Brain microvascular endothelial cell (primary cell): Measurements from ENCODE around the gene IL17RB.

Experiments used
- DNase-seq: peaks from one replicate; pipeline ENCODE4 v3.0.0-alpha.2; 2020
- H3K27ac ChIP-seq: fragments of 250-450 bp; sonication (Bioruptor Pico); 2 replicates; pipeline ENCODE4 v1.5.1; 2020; ENCODE audit warnings: mild to moderate bottlenecking, moderate library complexity
- H3K27me3 ChIP-seq: fragments of 250-450 bp; sonication (Bioruptor Pico); replicated peaks from 2 replicates; pipeline ENCODE4 v1.5.1; 2020; ENCODE audit warnings: mild to moderate bottlenecking
- H3K36me3 ChIP-seq: fragments of 250-450 bp; sonication (Bioruptor Pico); replicated peaks from 2 replicates; pipeline ENCODE4 v1.5.1; 2020; ENCODE audit warnings: mild to moderate bottlenecking
- H3K4me3 ChIP-seq: 2 replicates; pipeline ENCODE4 v1.5.1; 2011; ENCODE audit warnings: low read depth, mild to moderate bottlenecking, control low read depth, low read length, moderate library complexity
- in situ Hi-C: cut with HindIII; loops from 2 replicates; pipeline ENCODE4 v1.10.0; 2017; ENCODE audit warnings: low sequenced_read_pairs, low pct_ligation_motif_present
- TF ChIP-seq, protein P1 (sequence below): IDR thresholded peaks from 2 replicates; pipeline ENCODE4 v1.5.1; 2011; ENCODE audit warnings: low read depth, mild to moderate bottlenecking, moderate library complexity, low read length, control low read depth, inconsistent platforms; ENCODE audit errors: missing control alignments

IL17RB gene

DNA sequence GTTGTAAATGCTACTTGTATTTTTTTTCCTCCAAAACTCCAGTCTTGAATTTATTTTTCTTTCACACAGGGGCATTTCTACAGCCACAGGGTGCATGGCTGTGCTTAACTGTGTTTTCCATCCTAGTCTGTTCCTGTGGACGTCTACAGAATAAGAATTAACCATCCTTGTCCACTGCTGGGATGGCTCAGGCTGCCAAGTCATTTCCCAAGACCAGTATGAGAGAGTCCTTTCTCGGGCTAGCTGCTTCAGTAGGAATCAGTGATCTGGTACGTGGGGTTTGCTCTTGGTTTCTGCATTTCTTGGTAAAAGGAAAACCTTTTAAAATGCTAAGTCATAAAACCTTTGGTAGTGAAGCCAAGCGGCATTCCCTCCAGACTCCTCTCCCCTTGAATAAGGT lies 29.9 kb upstream of the IL17RB start:
- TF ChIP-seq, protein P1, sequence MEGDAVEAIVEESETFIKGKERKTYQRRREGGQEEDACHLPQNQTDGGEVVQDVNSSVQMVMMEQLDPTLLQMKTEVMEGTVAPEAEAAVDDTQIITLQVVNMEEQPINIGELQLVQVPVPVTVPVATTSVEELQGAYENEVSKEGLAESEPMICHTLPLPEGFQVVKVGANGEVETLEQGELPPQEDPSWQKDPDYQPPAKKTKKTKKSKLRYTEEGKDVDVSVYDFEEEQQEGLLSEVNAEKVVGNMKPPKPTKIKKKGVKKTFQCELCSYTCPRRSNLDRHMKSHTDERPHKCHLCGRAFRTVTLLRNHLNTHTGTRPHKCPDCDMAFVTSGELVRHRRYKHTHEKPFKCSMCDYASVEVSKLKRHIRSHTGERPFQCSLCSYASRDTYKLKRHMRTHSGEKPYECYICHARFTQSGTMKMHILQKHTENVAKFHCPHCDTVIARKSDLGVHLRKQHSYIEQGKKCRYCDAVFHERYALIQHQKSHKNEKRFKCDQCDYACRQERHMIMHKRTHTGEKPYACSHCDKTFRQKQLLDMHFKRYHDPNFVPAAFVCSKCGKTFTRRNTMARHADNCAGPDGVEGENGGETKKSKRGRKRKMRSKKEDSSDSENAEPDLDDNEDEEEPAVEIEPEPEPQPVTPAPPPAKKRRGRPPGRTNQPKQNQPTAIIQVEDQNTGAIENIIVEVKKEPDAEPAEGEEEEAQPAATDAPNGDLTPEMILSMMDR, result no peak
- DNase-seq, result no peak
- in situ Hi-C loops, result no loop called here
- Histone ChIP-seq H3K4me3 (no peak overlapping the region), H3K27me3 (no peaks in the 10 kb centered on the region), H3K27ac (no peak overlapping the region), H3K36me3 (no peaks in the 10 kb centered on the region)

DNA sequence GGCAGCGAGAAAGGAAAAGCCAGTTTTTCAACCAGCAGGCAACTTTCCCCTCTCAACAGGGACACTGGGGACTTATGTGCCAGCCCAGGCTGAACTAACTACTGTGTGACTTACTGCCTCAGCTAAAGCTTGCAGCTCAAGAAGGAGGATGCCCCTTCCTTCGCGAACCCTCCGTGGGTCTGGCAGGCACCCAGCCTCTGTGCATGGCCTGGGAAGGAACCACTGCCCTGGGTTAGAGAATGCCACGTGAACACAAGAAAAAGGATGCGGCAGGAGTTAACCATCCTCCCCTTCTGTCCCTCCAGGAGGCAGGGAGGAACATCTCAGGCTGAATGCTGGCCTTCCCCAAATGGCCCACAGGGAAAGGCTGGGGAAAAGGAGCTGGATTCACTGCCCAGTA lies 29.2 kb upstream of the IL17RB start:
- no peak overlapping the region for H3K27ac ChIP-seq

DNA sequence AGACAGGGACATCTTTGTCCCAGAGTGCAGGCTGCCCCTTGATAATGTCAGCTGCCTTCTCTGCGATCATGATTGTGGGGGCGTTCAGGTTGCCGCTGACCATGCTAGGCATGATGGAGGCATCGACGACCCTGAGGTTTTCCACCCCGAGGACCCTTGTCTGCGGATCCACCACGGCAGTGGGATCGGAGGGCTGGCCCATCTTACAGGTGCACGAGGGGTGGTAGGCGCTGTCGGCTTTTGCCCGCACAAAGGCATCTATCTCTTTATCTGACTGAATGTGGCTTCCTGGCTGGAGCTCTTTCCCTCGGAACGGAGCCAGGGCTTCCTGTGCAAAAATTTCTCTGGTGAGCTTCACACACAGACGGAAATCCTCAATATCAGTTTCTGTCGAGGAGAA lies 28.6 kb upstream of the IL17RB start:
- Histone ChIP-seq H3K4me3 (no peak overlapping the region), H3K27me3 (no peaks in the 10 kb centered on the region), H3K27ac (no peak overlapping the region), H3K36me3 (no peaks in the 10 kb centered on the region)
- TF ChIP-seq, protein P1, result no peak
- no peak for DNase-seq
- in situ Hi-C loops, result no loop called here

More for the DNA sequence above, 29.2 kb upstream of the IL17RB start:
- no peaks in the 10 kb centered on the region for H3K36me3 ChIP-seq
- in situ Hi-C loops, result no loop called here
- H3K27me3 ChIP-seq, result no peaks in the 10 kb centered on the region
- no peak for DNase-seq
- TF ChIP-seq, protein P1, result no peak
- no peak overlapping the region for H3K4me3 ChIP-seq

DNA sequence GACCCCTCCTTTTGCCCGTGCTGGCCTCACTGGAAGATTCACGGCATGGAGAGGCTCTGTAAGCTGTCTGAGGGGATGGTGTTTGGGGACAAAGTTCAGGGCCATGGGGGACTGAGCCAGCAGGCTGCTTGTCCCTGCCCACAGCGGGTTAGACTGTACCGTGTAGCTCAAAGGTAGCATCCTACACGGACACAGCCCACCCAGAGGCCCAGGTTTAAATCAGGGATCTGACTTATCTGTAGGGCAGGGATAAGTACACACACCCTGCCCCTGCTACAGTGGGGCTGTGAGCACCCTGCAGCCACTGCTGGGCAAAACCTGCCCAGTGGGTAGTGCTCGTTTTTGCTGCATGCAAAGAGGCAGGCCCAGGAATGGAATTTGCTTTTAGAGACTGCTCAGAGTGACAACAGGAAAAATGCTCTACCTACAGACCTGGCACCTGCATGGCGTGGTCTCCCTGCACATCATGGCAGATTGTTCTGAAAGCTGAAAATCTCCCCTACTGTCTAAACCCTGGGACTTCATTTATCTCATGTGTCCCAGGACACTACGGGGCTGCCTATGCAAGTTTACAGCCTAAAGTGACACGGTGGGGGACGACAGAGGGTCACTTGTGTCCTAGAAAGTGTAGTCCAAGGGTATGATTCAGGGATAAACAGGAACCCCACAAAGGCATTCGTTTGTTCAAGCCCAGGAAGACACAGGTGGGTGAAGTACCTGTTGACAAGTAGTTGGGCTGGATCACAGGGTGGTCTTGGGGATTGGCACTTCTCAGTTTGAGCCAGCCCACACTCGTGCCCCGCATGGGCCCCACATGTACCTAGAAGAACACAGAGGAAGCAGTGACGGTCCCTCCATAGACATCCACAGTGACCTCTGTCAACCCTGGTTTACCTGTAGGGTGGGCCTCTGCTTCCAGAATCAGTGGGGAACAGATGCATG lies 27.9 kb upstream of the IL17RB start:
- Histone ChIP-seq H3K27me3 (no peaks in the 10 kb centered on the region), H3K36me3 (no peaks in the 10 kb centered on the region), H3K4me3 (no peak overlapping the region), H3K27ac (no peak overlapping the region)
- DNase-seq, result no peak
- TF ChIP-seq, protein P1, result no peak
- in situ Hi-C loops, result no loop called here

DNA sequence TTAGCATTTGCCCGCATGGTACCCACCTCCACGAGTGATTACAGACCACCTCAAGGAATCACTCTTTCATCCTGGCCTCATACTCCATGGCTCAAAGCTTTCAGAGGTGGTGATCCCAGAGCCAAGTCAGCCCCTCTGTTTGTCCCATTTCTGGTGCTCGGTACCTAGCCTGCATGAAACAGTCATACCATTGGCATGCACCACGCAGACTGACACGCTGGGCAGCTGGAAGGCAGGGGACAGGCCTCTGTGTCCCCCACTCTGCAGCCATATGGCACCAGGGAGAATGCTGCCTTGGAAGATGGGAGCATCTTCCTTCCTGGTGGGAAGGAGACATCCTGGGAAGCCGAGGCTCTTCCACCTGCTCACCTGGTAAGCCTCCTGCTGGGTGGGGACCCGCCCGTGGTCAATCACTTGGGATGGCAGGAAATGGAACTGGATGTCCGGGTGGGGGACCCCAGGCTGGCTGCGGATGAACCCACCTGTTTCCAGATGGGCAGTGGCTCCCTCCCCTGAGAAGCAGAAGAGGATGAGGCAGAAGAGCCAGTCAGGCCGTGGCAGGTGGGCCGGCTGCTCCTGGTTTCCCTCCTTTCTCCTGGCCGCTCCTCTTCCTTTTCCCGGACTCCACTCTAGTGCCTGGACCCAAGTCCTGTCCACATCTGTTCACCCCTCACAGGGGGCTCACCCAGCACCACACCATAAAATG lies 27.1 kb upstream of the IL17RB start:
- in situ Hi-C loops, result no loop called here
- no peaks in the 10 kb centered on the region for H3K27me3 ChIP-seq
- H3K27ac ChIP-seq, result no peak overlapping the region
- H3K4me3 ChIP-seq, result no peak overlapping the region
- H3K36me3 ChIP-seq, result no peaks in the 10 kb centered on the region
- TF ChIP-seq, protein P1, result no peak
- no peak for DNase-seq
